HL-60 (cell line): Measurements from ENCODE around the gene PPBP.

Experiments
- DNase-seq, 2 experiments: peaks; one replicate each; pipeline ENCODE4 v3.0.0-alpha.2; 2010 to 2020; ENCODE audit warnings: low read depth in 1 of 2, low spot score in 1 of 2
- H3K27ac ChIP-seq: fragments of 250-450 bp; sonication (Bioruptor Pico); replicated peaks from 2 replicates; pipeline ENCODE4 v1.5.1; 2020; ENCODE audit warnings: mild to moderate bottlenecking, moderate library complexity
- H3K27me3 ChIP-seq: fragments of 250-450 bp; sonication (Bioruptor Pico); 2 replicates; pipeline ENCODE4 v1.5.1; 2021; ENCODE audit warnings: mild to moderate bottlenecking, moderate library complexity; ENCODE audit not compliant: insufficient read depth, poor library complexity, severe bottlenecking
- H3K4me3 ChIP-seq: replicated peaks from 2 replicates; pipeline ENCODE4 v1.5.1; 2011; ENCODE audit warnings: mild to moderate bottlenecking, control low read depth, low read length; ENCODE audit not compliant: insufficient read depth
- CTCF ChIP-seq: IDR thresholded peaks from one replicate; pipeline ENCODE4 v1.5.1; 2011; ENCODE audit warnings: low read length, control low read depth, inconsistent platforms; ENCODE audit not compliant: insufficient read depth
- GABPA ChIP-seq: IDR thresholded peaks from 2 replicates; pipeline ENCODE4 v1.6.1; 2012; ENCODE audit warnings: low read depth
- POLR2AphosphoS5 ChIP-seq: IDR thresholded peaks from 2 replicates; pipeline ENCODE4 v1.6.1; 2012; ENCODE audit warnings: low read depth
- SPI1 ChIP-seq: IDR thresholded peaks from 2 replicates; pipeline ENCODE4 v1.6.1; 2012; ENCODE audit warnings: low read depth, mild to moderate bottlenecking, borderline replicate concordance
- TF ChIP-seq, protein P1 (sequence below): IDR thresholded peaks from 2 replicates; pipeline ENCODE4 v1.6.1; 2012; ENCODE audit warnings: low read depth; ENCODE audit not compliant: insufficient replicate concordance

PPBP gene

GRCh38 chr4:74004668-74005067 is 16.7 kb upstream of the PPBP start:
- Histone ChIP-seq H3K4me3 (no peak overlapping the region), H3K27ac (no peak overlapping the region), H3K27me3 (no peaks in the 10 kb centered on the region)
- DNase-seq = no peak
- TF ChIP-seq POLR2AphosphoS5 (no peak), SPI1 (peak; percentile 32; the same call in 1 of the 2 replicates)

DNA sequence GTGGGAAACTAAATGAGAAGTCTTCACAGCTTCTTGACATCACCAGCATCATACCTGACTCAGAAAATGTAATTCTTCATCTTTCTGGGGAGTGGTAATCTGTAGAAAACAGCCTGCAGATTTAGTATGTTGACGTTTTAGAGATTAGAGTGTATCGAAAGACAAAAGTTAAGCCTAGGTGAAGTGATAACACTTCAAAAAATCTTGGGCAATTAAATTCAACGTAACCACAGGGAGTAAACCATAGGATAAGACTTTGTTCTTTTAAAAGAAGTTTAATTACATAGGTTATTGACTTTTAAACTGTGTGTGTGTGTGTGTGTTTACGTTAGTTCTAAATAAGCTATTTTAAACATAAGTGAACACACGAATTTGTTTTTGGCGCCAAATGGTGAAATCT is 12.3 kb upstream of the PPBP start:
- peaks cover 4% of the 10 kb centered on the region for H3K27me3 ChIP-seq
- DNase-seq = no peak
- H3K4me3 ChIP-seq = no peak overlapping the region
- TF ChIP-seq GABPA (no peak), SPI1 (no peak), CTCF (no peak), POLR2AphosphoS5 (no peak)
- TF ChIP-seq, protein P1, sequence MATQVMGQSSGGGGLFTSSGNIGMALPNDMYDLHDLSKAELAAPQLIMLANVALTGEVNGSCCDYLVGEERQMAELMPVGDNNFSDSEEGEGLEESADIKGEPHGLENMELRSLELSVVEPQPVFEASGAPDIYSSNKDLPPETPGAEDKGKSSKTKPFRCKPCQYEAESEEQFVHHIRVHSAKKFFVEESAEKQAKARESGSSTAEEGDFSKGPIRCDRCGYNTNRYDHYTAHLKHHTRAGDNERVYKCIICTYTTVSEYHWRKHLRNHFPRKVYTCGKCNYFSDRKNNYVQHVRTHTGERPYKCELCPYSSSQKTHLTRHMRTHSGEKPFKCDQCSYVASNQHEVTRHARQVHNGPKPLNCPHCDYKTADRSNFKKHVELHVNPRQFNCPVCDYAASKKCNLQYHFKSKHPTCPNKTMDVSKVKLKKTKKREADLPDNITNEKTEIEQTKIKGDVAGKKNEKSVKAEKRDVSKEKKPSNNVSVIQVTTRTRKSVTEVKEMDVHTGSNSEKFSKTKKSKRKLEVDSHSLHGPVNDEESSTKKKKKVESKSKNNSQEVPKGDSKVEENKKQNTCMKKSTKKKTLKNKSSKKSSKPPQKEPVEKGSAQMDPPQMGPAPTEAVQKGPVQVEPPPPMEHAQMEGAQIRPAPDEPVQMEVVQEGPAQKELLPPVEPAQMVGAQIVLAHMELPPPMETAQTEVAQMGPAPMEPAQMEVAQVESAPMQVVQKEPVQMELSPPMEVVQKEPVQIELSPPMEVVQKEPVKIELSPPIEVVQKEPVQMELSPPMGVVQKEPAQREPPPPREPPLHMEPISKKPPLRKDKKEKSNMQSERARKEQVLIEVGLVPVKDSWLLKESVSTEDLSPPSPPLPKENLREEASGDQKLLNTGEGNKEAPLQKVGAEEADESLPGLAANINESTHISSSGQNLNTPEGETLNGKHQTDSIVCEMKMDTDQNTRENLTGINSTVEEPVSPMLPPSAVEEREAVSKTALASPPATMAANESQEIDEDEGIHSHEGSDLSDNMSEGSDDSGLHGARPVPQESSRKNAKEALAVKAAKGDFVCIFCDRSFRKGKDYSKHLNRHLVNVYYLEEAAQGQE = no peak
- no peak overlapping the region for H3K27ac ChIP-seq

- H3K27ac ChIP-seq = no peak within 1 kb of the TSS
- peaks cover 4% of the 10 kb centered on the region for H3K27me3 ChIP-seq
- DNase-seq = no peak
- peak within 1 kb of the TSS; percentile 9; the same call in 1 of the 2 replicates for H3K4me3 ChIP-seq
- no peak for TF ChIP-seq POLR2AphosphoS5
These were observed 10.3 kb upstream of the PPBP start, which contains the start of gene CXCL5 for GRCh38 chr4:73998040-73999011. Gene CXCL5, minus strand, starts transcription at chr4:73998677. Its CDS starts 96 bp downstream, at chr4:73998581.

- H3K27me3 ChIP-seq = no peaks in the 10 kb centered on the region
- TF ChIP-seq POLR2AphosphoS5 (no peak), GABPA (no peak), SPI1 (no peak), CTCF (no peak)
- TF ChIP-seq, protein P1 = no peak
- no peak overlapping the region for H3K27ac ChIP-seq
- no peak overlapping the region for H3K4me3 ChIP-seq
- no peak for DNase-seq
These were observed 4.1 kb upstream of the PPBP start for GRCh38 chr4:73992050-73992449.
